Measurements from ENCODE around the gene MRPS5.

Gene MRPS5

GRCh38 chr2:95075440-95076132 lies 46.0 kb downstream of the MRPS5 start:
- peak overlapping the region; percentile 21; the same call in 1 of the 2 replicates for H2AFZ ChIP-seq (ENCODE audit: low read depth, low read length)
- no peaks in the 10 kb centered on the region for H4K20me1 ChIP-seq (ENCODE audit: insufficient read depth, low read length)
- peak overlapping the region; percentile 98 for H3K27ac ChIP-seq (ENCODE audit: low read length)
- peak; percentile 45 for DNase-seq
- peaks cover 15% of the 10 kb centered on the region for H3K79me2 ChIP-seq (ENCODE audit: insufficient read depth, low read length)
- no peak for TF ChIP-seq EZH2 (IDR thresholded peaks at IDR 0.05; ENCODE audit: borderline replicate concordance, low read depth, low read length, severe bottlenecking)
- no peak for TF ChIP-seq CTCF (IDR thresholded peaks at IDR 0.05; ENCODE audit: borderline replicate concordance, extremely low read depth, low read length, poor library complexity, severe bottlenecking)
- H3K9ac ChIP-seq (ENCODE audit: low read depth, low read length), result peak overlapping the region; percentile 88
- H3K27me3 ChIP-seq (ENCODE audit: insufficient read depth, low read length, poor library complexity), result no peaks in the 10 kb centered on the region
- no peaks in the 10 kb centered on the region; the same call in 1 of the 2 replicates for H3K36me3 ChIP-seq (ENCODE audit: insufficient read depth, low read length)
- H3K4me2 ChIP-seq (ENCODE audit: insufficient read depth, low read length), result peak overlapping the region; percentile 60
- no peak for ATAC-seq (ENCODE audit: insufficient read depth, low read depth)
- peak overlapping the region; percentile 32 to 59 for H3K4me3 ChIP-seq (ENCODE audit: low read depth in 1 of 2, low read length in 2 of 2)
- peaks cover 63% of the 10 kb centered on the region for H3K4me1 ChIP-seq (ENCODE audit: insufficient read depth, low read length)
- no peaks in the 10 kb centered on the region for H3K9me3 ChIP-seq (ENCODE audit: insufficient read depth, low read length, severe bottlenecking)

- Histone ChIP-seq H3K9me3 (ENCODE audit: insufficient read depth, low read length, severe bottlenecking) (no peaks in the 10 kb centered on the region), H2AFZ (ENCODE audit: low read depth, low read length) (peak overlapping the region; percentile 21; the same call in 1 of the 2 replicates), H3K9ac (ENCODE audit: low read depth, low read length) (peak overlapping the region; percentile 88), H3K4me3 (ENCODE audit: low read depth in 1 of 2, low read length in 2 of 2) (peak overlapping the region; percentile 32 to 59; a peak in 3 of 4 replicates), H3K4me1 (ENCODE audit: insufficient read depth, low read length) (peaks cover 63% of the 10 kb centered on the region), H3K36me3 (ENCODE audit: insufficient read depth, low read length) (no peaks in the 10 kb centered on the region; the same call in 1 of the 2 replicates), H3K79me2 (ENCODE audit: insufficient read depth, low read length) (peaks cover 15% of the 10 kb centered on the region), H3K27ac (ENCODE audit: low read length) (peak overlapping the region; percentile 98), H3K27me3 (ENCODE audit: insufficient read depth, low read length, poor library complexity) (no peaks in the 10 kb centered on the region), H4K20me1 (ENCODE audit: insufficient read depth, low read length) (no peaks in the 10 kb centered on the region), H3K4me2 (ENCODE audit: insufficient read depth, low read length) (peak overlapping the region; percentile 60)
- peak; percentile 97 for DNase-seq
- ATAC-seq (ENCODE audit: insufficient read depth, low read depth), result peak; percentile 82
- TF ChIP-seq EZH2 (IDR thresholded peaks at IDR 0.05; ENCODE audit: borderline replicate concordance, low read depth, low read length, severe bottlenecking) (no peak), CTCF (IDR thresholded peaks at IDR 0.05; ENCODE audit: borderline replicate concordance, extremely low read depth, low read length, poor library complexity, severe bottlenecking) (no peak)
Measured at GRCh38 chr2:95074663-95075439, 46.8 kb downstream of the MRPS5 start.

GRCh38 chr2:95073856-95074662 lies 47.5 kb downstream of the MRPS5 start:
- TF ChIP-seq CTCF (IDR thresholded peaks at IDR 0.05; ENCODE audit: borderline replicate concordance, extremely low read depth, low read length, poor library complexity, severe bottlenecking) (no peak), EZH2 (IDR thresholded peaks at IDR 0.05; ENCODE audit: borderline replicate concordance, low read depth, low read length, severe bottlenecking) (no peak)
- peak overlapping the region; percentile 60 for H3K4me2 ChIP-seq (ENCODE audit: insufficient read depth, low read length)
- DNase-seq (peak; percentile 58), ATAC-seq (ENCODE audit: insufficient read depth, low read depth) (peak; percentile 12)
- no peaks in the 10 kb centered on the region; the same call in 1 of the 2 replicates for H3K36me3 ChIP-seq (ENCODE audit: insufficient read depth, low read length)
- no peaks in the 10 kb centered on the region for H3K9me3 ChIP-seq (ENCODE audit: insufficient read depth, low read length, severe bottlenecking)
- peaks cover 15% of the 10 kb centered on the region for H3K79me2 ChIP-seq (ENCODE audit: insufficient read depth, low read length)
- H3K27me3 ChIP-seq (ENCODE audit: insufficient read depth, low read length, poor library complexity), result no peaks in the 10 kb centered on the region
- peak overlapping the region; percentile 98 for H3K27ac ChIP-seq (ENCODE audit: low read length)
- peaks cover 63% of the 10 kb centered on the region for H3K4me1 ChIP-seq (ENCODE audit: insufficient read depth, low read length)
- H2AFZ ChIP-seq (ENCODE audit: low read depth, low read length), result peak overlapping the region; percentile 30
- H4K20me1 ChIP-seq (ENCODE audit: insufficient read depth, low read length), result no peaks in the 10 kb centered on the region
- H3K4me3 ChIP-seq (ENCODE audit: low read depth in 1 of 2, low read length in 2 of 2), result peak overlapping the region in 1 of 2 experiments; percentile 38; a peak in 1 of 4 replicates
- peak overlapping the region; percentile 88 for H3K9ac ChIP-seq (ENCODE audit: low read depth, low read length)
